Suprapubic skin (tissue), 4 donors: ENCODE data around the gene MYBL2. TPM values are rescaled to one million over a fixed set of nuclear protein-coding genes. Genes with fewer than 3 reads are reported as not detected.

Experiments used
- DNase-seq, 2 donors: peaks; one replicate each; pipeline ENCODE4 v3.0.0-alpha.2; 2019; ENCODE audit warnings: low spot score in 2 of 2
- H3K27ac ChIP-seq: fragments of 200-600 bp; sonication (generic); one replicate; pipeline ENCODE4 v1.5.1; 2019
- H3K27me3 ChIP-seq: fragments of 200-600 bp; sonication (generic); one replicate; pipeline ENCODE4 v1.5.1; 2019
- H3K36me3 ChIP-seq: fragments of 200-600 bp; sonication (generic); one replicate; pipeline ENCODE4 v1.5.1; 2019
- H3K4me1 ChIP-seq: fragments of 200-600 bp; sonication (generic); one replicate; pipeline ENCODE4 v1.5.1; 2019
- H3K4me3 ChIP-seq: fragments of 200-600 bp; sonication (generic); one replicate; pipeline ENCODE4 v1.5.1; 2019; ENCODE audit warnings: mild to moderate bottlenecking
- H3K9me3 ChIP-seq: fragments of 200-600 bp; sonication (generic); one replicate; pipeline ENCODE4 v1.5.1; 2019
- CTCF ChIP-seq, 2 donors: fragments of 200-600 bp in 1 of 2; fragments of 450-650 bp in 1 of 2; sonication (generic) in 1 of 2; IDR thresholded peaks; one replicate each; pipeline ENCODE4 v1.5.1; 2016 to 2019; ENCODE audit warnings: antibody characterized with exemption in 2 of 2, mild to moderate bottlenecking in 1 of 2, moderate library complexity in 1 of 2
- EP300 ChIP-seq: sonication (generic); formaldehyde crosslinking; IDR thresholded peaks from one replicate; pipeline ENCODE4 v1.6.1; 2017; ENCODE audit warnings: antibody characterized with exemption
- POLR2A ChIP-seq, 2 donors: fragments of 450-650 bp; IDR thresholded peaks; one replicate each; pipeline ENCODE4 v1.6.1; 2017; ENCODE audit warnings: antibody characterized with exemption in 2 of 2, mild to moderate bottlenecking in 2 of 2, moderate library complexity in 2 of 2
- POLR2AphosphoS5 ChIP-seq, 3 donors: sonication (generic); formaldehyde crosslinking; IDR thresholded peaks; one replicate each; pipeline ENCODE4 v1.6.1; 2017; ENCODE audit warnings: antibody characterized with exemption in 3 of 3
- WGBS: methylation state at CpG from one replicate; pipeline ENCODE4 v1.1.5; 2018; 5-methylcytosine and 5-hydroxymethylcytosine counted together
- total RNA-seq, 4 donors: library from RNA; depleted of rRNA; stranded (reverse); fragments of >200 nt; gene quantifications; one replicate each; pipeline ENCODE4 v1.1.0, GENCODE V29; 2016

The MYBL2 gene
- total RNA-seq, 4 donors from 2014 or later: 0.97 to 1.7 (median 1.2) TPM

GRCh38 chr20:43681468-43681942 lies 14.6 kb downstream of the MYBL2 start:
- H3K4me1 ChIP-seq: no peaks in the 10 kb centered on the region
- DNase-seq: no peak

GRCh38 chr20:43681991-43682410 lies 15.1 kb downstream of the MYBL2 start:
- H3K27ac ChIP-seq: no peak overlapping the region

More at GRCh38 chr20:43681468-43681942, 14.6 kb downstream of the MYBL2 start:
- H3K36me3 ChIP-seq: no peaks in the 10 kb centered on the region
- TF ChIP-seq POLR2AphosphoS5 (IDR thresholded peaks at IDR 0.05): no peak
- no peak for TF ChIP-seq EP300
- TF ChIP-seq POLR2A (IDR thresholded peaks at IDR 0.05): no peak
- TF ChIP-seq CTCF (IDR thresholded peaks at IDR 0.05): no peak
- H3K4me3 ChIP-seq: no peak overlapping the region
- no peaks in the 10 kb centered on the region for H3K27me3 ChIP-seq
- no peak overlapping the region for H3K27ac ChIP-seq
- WGBS: 79% methylated on average over 8 of the region's 8 CpGs
- no peaks in the 10 kb centered on the region for H3K9me3 ChIP-seq

GRCh38 chr20:43682446-43682845 lies 15.5 kb downstream of the MYBL2 start:
- Histone ChIP-seq H3K27me3 (no peaks in the 10 kb centered on the region), H3K9me3 (no peaks in the 10 kb centered on the region), H3K36me3 (no peaks in the 10 kb centered on the region), H3K27ac (no peak overlapping the region), H3K4me3 (no peak overlapping the region), H3K4me1 (no peaks in the 10 kb centered on the region)
- 96% methylated on average over 7 of the region's 9 CpGs for WGBS
- DNase-seq: no peak
- no peak for TF ChIP-seq CTCF (IDR thresholded peaks at IDR 0.05)
- no peak for TF ChIP-seq POLR2A (IDR thresholded peaks at IDR 0.05)
- TF ChIP-seq POLR2AphosphoS5 (IDR thresholded peaks at IDR 0.05): no peak
- TF ChIP-seq EP300: no peak

More at GRCh38 chr20:43681991-43682410, 15.1 kb downstream of the MYBL2 start:
- no peak for DNase-seq
- Histone ChIP-seq H3K36me3 (no peaks in the 10 kb centered on the region), H3K4me1 (no peaks in the 10 kb centered on the region), H3K9me3 (no peaks in the 10 kb centered on the region), H3K27me3 (no peaks in the 10 kb centered on the region), H3K4me3 (no peak overlapping the region)
- 66% methylated on average over 2 of the region's 2 CpGs for WGBS
- TF ChIP-seq POLR2A (IDR thresholded peaks at IDR 0.05) (no peak), POLR2AphosphoS5 (IDR thresholded peaks at IDR 0.05) (no peak), EP300 (no peak), CTCF (IDR thresholded peaks at IDR 0.05) (no peak)

GRCh38 chr20:43686820-43687219 lies 19.9 kb downstream of the MYBL2 start:
- Histone ChIP-seq H3K27me3 (no peaks in the 10 kb centered on the region), H3K4me1 (no peaks in the 10 kb centered on the region), H3K4me3 (no peak overlapping the region), H3K9me3 (no peaks in the 10 kb centered on the region), H3K36me3 (no peaks in the 10 kb centered on the region), H3K27ac (no peak overlapping the region)
- no peak for TF ChIP-seq POLR2A (IDR thresholded peaks at IDR 0.05)
- WGBS: 85% methylated on average over 10 of the region's 13 CpGs
- no peak for DNase-seq

- Histone ChIP-seq H3K27ac (no peak overlapping the region), H3K36me3 (no peaks in the 10 kb centered on the region), H3K9me3 (no peaks in the 10 kb centered on the region), H3K4me3 (no peak overlapping the region), H3K4me1 (no peaks in the 10 kb centered on the region), H3K27me3 (no peaks in the 10 kb centered on the region)
- WGBS: 94% methylated on average over 4 of the region's 4 CpGs
- TF ChIP-seq POLR2AphosphoS5 (IDR thresholded peaks at IDR 0.05) (no peak), CTCF (IDR thresholded peaks at IDR 0.05) (no peak), EP300 (no peak), POLR2A (IDR thresholded peaks at IDR 0.05) (no peak)
- no peak for DNase-seq
Measured at GRCh38 chr20:43689165-43689564, 22.3 kb downstream of the MYBL2 start.
